Ureter (tissue), 1 donor: ENCODE data around the gene SRRD. TPM values are rescaled to one million over a fixed set of nuclear protein-coding genes. Genes with fewer than 3 reads are reported as not detected.

Source experiments
- DNase-seq: peaks from one replicate; pipeline ENCODE4 v3.0.0-alpha.2; 2020; ENCODE audit warnings: low spot score
- total RNA-seq: library from RNA; stranded (reverse); gene quantifications from one replicate; pipeline ENCODE4 v1.2.4, GENCODE V29; 2023
- donor health status: DM: yes; HTN: yes; CAD: no.

Gene SRRD
- total RNA-seq, 1 donor from 2014 or later, result 24.6 TPM

DNA sequence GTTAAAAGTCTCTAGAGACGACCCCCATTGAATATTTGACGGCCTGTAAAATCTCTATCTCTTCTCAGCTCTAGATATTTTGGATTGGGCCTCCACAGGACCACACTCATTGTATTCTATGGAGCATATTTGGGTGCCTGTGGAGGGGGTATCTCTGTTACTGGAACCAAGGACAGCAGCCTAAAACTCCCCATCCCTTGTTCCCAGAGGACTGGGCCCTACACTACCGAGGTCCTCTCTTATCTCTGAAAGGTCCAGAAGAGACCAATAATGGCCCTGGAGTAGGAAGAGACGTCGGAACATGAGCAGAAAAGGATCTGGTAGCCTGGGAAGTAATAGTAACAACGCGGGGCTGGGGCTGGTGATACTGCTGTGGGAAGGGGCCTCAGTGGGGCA lies 636 bp upstream of the SRRD start:
- DNase-seq, result no peak

DNA sequence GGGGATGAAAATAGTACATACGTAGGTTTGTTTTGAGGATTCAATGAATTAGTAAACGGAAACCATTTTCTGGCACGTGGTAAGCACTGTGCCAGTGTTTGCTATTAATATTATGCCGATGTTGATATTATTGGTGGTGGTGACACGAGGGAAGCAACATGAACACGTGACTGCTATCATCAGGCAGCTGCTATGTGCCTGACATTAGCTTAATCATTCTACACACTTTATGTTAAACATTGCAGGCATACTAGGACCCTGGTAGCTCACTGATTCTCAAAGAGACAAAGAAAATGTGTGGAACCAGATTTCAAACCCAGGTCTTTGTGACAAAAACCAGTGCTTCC lies 656 bp downstream of the SRRD start:
- no peak for DNase-seq

DNA sequence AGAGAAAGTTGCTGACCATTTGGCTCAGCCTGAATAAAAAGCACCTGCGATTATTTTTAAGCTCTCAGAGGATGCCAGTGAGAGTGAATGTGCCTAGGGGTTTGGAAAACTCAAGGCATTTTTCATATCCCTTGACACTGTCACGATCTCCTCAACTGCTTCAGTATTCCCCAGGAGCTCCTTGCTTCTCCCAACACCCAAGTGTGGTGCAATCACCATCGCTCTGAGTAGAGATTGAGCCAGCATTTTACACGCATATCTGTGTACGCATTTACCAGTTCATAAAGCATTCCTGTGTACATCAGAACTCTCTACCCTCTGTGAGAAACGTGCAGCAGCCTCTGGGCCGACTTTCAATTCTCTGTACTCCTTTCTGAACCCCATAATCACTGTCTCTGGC lies 1.3 kb downstream of the SRRD start:
- no peak for DNase-seq

DNA sequence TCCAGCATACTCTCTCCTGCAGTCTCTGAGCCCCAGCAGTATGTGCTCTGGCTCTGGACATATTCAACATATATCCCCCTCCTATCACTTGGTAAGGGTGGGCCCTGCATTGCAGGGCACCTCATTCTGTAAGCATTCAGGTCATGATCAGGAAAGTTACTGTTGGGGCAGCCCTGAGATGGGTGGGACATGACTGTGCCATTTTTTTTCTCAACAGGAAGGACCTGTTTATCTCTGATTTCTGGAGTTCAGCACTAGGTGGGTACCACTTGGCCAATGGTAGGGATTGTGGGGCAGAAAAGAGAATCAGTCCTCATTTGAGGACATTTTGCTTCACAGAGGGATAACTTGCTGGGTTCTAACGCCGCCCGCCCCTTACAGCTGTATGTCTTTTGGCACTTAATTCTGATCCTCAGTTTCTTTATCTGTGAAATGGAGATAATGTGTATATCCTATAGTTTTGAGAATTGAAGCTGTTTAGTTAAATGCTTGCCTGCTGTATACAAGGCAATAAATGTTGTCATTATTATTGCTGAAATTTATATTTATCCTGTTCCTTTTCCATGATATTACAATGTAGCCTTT lies 2.2 kb downstream of the SRRD start:
- no peak for DNase-seq

DNA sequence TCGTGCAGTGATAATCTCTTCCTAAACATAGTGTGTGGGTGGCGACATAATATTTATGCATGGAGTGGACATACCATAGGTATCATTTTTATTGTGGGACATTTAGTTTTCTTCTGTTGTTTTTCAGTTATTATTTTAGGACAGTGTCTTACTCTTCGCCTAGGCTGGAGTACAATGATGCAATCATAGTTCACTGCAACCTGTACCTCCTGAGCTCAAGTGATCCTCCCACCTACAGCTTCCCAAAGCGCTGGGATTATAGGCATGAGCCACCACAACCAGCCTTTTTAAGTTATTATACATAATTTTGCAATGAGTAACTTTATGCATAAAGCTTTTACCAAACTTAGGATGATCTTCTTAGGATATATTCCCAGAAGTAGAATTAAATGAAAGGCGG lies 2.7 kb downstream of the SRRD start:
- no peak for DNase-seq

DNA sequence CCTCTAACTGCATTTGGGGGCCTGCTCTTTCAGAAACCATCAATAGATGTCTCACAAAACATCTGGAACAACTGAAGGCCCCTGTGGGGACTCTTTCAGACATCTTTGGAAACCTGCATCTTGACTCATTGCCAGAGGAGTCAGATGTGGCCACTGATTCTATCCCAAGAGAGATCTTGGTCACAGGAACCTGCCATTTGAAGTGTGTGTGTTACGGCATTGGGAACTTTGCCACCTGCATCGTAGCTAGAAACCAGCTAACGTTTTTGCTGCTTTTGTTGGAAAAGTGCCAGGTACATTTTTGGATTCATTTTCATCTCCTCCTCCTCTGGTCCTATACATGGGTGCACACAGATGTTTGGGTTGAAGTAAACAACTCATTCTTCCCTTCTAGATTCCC lies 4.3 kb downstream of the SRRD start:
- no peak for DNase-seq

DNA sequence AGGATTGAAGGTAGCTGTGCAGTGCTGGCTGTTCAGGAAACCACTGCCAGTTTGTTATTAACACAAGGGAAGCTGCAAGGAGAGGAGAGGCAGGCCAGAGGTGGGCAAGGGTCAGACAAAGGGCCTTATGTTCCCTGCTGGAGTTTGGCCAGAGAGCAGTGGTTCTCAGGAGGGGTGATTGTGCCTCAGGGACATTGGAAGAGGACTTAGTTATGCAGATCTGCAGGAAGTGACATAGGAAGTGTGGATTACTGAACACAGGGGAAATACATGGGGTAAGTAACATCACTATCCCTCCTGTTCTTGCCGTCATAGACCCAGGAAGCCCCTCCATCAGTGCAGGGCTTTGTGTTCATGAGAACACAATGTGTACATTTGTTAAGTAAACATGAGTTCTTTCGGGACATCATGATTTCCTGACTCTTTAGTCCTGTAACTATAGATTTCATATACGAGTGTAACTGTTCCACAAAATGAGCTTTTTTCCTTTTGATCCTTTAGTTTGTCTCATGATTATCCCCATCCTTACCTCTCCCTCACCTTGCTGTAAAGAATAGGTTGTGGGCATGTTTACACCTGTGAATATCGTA lies 5.9 kb downstream of the SRRD start:
- DNase-seq, result no peak

DNA sequence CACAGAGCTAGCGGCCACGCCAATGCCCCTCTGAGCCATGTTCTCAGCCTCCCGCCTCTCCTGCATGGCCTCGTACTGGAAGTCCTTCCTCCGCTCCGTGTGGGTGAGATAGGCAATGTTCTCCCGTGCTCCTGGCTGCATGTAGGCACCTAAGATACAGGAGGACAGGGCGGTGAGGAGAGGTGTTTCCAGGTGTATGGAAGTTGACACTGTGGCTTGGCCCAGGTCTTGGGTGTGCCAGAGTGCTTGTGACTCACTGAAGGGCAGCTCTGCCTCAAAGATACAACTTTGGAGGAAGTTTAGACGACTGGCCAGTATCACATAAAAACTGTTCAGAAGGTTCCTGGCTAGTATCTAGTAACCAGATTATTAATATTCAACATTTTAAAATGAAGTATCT lies 8.5 kb downstream of the SRRD start:
- no peak for DNase-seq

DNA sequence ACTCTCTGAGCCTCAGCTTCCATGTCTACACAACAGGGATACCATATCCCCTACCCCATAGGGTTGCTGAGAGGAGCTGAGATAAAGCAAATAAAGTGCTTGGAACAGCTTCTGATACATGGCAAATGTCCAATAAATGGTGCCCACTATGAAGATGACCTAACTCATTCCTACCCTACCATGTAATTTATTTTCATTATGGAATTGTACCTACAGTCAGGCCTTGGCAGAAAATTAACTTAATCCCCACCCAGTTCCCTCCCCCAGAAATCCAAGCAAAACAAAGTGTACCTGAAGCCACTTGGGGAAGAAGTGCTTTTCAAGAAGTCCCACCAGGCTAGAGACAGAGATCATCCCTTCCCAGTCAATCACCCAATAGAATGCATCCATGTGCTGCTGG lies 10.8 kb downstream of the SRRD start:
- no peak for DNase-seq

DNA sequence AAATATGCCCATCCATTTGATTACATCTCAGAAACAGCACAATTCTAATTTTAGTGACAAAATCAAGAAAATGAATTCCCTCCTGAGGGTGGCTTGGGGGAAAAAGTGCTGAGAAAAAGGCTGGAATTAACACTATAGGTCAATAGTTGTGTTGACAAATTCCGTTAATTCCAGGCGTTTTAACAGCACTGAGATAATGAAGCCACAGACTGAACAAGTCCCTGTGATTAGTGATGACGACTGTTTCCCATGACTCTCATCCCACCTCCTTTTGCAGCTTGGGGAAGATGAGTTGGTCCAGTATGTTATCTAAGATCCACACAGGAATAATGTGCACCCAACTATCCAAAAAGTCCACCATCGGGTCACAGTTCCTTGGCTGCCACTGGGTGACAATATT lies 12.8 kb downstream of the SRRD start:
- no peak for DNase-seq

DNA sequence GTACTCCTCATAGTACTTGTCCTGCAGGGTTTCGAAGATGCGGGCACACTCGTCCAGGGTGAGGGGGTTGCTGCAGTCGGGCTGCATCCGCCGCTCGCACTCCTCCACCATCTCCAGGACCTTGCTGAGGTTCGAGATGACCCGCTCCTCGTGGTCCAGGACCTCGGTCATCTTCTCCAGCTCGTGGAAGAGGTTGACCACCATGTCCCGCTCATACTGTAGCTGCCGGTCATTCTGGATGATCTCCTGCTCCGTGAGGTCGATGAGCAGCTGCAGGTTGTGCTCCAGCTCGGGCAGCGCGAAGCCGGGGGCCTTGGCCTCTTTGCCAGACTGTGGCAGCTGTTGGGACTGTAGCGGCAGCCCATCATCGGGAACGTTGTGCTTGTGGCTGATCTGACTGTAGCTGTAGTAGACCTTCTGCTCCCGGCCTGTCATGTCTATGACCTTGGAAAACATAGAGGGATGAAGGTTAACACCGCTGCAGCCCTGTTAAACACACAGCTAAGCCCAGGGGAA lies 15.6 kb downstream of the SRRD start:
- no peak for DNase-seq

DNA sequence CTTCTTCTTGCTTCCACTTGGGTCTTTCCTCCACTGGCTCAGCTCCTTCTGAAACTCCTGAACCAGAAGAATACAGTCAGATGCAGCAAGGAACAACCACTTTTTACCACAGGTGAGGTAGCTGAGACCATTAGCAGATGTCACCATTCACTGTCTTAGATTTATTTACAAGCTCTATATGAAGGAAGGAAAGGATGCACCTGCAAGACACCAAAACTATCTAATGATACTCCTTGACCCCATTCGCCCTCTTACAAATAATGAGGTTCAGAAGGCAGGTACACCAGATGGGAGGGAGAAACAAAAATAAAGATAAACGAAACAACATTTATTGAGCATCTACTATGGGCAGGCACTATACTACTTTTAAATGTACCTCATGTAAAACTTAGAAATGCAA lies 18.3 kb downstream of the SRRD start:
- DNase-seq, result no peak

DNA sequence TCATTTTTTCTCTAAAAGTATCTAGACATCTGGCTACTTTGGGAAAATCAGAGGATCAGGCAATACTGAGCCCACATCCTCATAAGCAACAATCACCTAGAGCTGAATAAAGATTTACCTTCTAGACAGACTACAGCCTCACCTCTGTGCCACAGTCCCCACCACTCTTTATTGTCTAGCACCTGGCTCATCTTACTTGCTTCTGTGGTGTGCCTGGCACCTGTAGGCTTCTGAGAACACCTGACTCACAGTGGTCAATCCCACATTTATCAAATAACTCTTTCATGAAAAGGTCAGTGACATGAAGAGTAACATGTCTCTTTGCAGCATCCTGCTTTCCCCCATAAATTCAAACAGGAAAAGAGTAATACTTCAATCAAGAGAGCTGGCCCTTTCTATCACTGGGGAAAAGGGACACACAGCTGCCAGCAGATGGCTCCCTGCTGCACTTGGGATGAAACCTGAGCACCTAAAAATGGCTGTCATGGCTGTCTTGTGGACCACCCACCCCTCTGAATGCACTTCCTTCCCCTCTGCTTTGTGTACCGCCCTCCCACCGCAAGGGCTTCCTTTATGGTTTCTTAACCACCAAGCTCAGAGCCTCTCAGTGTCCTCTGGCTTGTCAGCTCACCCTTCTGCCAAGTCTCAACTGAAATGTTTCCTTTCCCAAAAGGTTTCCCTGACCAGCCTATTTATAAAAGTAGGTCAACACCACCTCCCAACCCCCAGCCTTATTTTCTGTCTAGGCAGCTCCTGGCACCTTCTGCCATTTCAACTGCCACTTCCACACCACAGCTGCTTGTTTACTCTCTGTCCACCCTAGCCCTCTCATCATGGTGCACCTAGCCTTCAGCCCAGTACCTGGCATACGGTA lies 19.2 kb downstream of the SRRD start:
- DNase-seq, result no peak

DNA sequence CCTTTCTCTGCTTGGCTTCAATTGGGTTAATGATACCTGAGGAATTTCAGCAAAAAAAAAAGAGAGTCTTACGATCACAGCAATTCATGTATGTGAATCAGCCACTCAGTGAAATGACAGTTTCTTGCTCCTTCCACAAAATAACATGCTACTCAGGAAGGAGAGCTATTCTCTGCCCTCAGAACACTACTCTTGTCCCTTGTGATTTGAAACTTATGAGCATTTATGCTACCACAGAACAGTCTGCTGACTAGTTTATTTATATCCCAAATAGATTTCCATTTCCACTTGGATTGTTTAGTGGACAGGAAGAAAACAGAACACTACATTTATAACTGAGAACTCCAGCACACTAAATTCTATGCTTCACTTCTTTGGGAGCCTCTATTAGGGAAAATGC lies 20.1 kb downstream of the SRRD start:
- DNase-seq, result no peak

DNA sequence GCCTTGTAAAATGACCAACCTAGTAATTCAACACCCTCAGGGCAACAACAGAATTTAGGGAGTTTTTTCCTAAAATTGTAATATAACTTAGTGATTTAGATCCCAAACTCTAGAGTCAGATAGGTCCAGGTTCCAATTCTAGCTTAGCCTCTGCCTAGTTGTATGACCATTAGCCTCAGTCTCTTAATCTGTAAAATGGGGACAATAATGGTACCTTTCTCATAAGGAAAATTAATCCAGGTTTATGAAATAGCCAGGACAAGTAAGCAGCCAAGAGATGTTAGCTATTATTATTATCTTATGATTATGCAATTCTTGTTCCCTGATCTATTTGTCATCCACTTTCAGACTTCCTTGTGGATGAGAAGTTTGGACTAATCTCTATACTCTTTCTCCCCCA lies 24.5 kb downstream of the SRRD start:
- no peak for DNase-seq

DNA sequence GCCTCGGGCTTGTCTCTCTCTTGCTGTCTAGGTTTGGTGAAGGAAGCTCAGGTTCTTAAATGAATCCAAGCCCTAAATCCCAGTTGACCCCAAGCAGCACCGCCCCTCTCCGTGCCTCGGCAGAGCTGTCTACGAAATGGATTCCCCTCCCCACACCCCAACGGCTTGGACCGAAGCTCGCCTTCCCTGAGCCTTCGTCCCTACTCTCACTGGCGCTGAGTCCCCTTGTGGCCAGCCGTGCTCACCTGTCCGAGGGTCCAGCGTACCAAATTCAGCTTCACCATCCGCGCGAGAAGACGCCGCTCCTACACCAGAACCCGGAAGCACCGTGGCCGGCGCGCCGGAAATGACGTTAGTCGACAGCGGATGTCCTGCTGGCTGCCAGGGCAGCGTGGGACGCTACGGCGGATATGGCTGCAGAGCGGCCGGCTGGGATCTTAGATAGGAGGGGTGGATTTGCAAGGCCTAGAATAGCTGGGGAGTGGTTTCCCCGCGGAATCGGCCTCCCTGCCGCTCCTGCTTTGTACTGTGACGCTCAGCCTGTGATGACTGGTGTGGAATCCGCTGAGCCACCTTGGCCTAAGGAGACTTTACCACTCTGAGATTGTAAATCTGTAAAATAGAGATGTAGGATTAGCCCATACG lies 28.6 kb downstream of the SRRD start, which contains the start of gene TFIP11:
Gene TFIP11, minus strand, starts transcription at position 325 of the 645 bp plus-strand sequence. CDS start 2,201 bp downstream, outside the sequence.
- DNase-seq, result peak; percentile 94

DNA sequence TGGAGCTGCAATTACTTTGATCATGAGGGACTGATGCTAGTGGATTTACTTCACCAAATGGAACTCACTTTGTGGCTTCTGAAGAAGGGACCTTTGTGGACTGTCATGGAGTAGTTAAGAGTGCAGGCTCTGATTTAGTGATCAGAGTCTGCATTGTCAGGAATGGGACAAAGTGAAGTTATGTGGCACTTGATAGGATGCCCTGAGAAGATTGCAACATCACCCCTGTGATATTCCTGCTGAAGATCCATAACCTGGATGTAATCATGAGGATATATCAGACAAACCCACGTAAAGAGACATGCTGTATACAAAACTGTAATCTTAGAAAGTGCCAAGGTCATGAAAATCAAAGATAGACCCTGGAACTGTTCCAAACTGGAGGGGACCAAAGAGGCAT lies 30.2 kb downstream of the SRRD start:
- DNase-seq, result no peak

DNA sequence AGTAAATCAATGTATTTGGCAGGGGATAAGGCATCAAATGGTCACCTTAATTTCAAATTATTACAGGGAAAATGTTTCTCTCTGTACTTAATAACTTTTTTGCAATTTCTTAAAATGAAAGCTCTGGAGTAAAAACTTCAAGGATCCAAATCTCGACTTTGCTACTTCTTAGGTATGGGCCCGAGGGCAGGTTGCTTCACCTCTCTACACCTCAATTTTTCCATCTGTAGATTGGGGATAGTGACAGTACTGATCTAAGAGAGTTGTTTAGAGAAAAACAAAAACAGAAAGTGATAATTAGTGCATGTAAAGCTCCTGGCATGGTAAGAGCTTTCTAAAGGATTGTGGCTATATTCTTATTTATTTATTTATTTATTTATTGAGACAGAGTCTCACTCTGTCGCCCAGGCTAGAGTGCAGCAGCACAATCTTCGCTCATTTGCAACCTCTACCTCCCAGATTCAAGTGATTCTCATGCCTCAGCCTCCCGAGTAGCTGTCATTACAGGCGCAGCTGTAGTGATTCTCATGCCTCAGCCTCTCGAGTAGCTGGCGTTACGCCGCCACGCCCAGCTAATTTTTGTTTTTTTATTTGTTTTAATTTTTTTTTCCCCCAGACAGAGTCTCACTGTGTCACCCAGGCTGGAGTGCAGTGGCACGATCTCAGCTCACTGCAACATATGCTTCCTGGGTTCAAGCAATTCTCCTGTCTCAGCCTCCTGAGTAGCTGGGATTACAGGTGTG lies 30.9 kb downstream of the SRRD start:
- DNase-seq, result no peak

DNA sequence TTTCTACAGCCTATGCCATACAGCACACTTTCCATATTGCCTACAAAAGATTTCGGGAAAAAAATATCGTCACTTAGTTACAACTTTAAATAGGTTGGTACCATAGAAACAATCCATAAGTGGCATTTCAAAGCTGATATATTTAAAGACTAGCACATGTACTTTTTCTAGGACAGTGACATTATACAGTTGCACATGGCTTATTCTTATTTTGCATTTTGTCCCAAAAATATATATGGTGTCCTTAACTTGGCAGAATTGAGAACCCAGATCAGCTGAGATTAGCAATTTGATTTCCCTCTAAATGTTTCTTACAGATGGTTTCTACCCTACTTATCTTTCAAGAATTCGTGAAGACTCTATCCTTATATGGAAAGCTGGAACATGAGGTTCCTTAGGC lies 32.3 kb downstream of the SRRD start:
- no peak for DNase-seq

DNA sequence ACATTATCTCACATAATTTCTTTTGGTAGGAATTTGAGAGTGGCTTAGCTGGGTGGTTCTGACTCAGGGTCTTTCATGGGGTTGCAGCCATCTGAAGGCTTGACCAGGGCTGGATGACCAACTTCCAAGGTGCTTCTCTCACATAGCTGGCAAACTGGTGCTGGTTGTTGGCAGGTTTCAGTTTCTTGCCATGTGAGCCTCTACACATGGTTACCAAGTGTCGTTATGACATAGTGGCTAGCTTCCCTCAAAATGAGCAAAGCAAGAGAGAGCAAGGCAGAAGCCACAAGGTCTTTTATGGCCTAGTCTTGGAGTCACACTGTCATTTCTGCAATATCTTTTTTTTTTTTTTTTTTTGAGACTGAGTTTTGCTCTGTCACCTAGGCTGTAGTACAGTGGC lies 32.8 kb downstream of the SRRD start:
- no peak for DNase-seq

DNA sequence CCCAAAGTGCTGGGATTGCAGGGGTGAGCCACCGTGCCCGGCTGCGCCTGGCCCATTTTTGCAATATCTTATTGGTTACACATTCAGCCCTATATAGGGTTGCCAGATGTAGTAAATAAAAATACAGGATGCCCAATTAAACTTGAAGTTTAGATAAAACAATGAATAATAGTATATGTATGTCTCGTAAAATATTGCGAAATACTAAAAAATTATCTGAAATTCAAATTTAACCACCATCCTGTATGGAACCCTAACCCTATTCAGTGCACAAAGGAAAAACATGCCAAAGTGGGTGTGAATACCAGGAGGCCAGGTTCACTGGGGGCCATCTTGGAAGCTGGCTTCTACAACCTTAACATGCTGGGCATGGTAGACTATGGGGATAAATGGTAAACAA lies 33.8 kb downstream of the SRRD start:
- DNase-seq, result no peak

DNA sequence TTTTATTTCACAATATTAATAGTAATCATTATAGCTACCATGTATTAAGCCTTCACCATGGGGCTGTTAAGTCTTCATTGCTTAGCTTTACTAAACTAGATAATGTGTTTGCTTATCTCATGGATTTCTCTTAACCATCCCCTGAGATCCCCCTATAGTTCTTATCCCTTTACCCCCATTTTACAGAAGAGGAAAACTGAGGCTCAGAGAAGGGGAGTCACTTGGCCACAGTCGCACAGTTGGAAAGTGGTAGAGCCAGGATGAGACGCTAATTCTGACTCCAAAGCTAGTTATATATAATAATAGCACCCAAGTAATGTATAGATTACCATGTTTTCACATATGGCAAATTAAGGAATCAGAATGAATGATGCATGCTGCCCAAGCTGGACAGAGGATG lies 38.3 kb downstream of the SRRD start:
- DNase-seq, result no peak
